ENCODE data around the gene SLC39A7.

Gene SLC39A7

DNA sequence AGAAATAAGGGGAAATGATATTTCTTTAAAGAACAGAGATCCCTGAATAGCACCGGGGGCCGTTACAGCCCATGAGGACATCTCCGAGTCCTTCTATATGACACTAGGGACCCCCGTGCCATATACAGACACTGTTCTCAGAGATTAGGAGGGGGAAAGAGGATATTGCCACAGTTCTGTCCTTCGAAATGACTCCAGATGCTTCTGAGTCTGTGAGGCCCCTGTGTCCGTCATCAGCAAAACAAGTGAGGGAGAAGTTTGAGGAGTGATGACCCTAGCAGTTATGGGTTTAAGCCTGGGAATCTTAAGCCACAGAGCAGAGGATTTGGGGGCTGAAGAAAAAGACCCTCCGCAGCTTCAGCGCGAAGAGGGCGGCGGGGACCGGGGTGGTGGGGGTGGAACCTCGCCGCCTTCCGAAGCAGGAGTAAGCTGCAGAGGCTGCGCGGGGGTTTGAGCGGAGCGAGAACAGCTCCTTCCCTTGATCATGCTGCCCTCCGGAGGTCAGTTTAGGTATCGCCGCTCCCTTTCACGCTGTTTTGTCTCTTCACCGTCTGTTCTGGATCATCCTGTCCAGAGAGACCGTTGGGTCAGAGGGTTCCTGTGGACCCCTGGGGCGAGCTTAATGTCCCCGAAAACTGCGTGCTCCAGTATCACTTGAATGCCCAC, 47.4 kb downstream of the SLC39A7 start:
- peak; percentile 80 for DNase-seq

GRCh38 chr6:33248643-33248931, 47.9 kb downstream of the SLC39A7 start:
- peak; percentile 61 for DNase-seq

- DNase-seq = peak; percentile 98
Measured at GRCh38 chr6:33248932-33249731, 48.5 kb downstream of the SLC39A7 start.

DNA sequence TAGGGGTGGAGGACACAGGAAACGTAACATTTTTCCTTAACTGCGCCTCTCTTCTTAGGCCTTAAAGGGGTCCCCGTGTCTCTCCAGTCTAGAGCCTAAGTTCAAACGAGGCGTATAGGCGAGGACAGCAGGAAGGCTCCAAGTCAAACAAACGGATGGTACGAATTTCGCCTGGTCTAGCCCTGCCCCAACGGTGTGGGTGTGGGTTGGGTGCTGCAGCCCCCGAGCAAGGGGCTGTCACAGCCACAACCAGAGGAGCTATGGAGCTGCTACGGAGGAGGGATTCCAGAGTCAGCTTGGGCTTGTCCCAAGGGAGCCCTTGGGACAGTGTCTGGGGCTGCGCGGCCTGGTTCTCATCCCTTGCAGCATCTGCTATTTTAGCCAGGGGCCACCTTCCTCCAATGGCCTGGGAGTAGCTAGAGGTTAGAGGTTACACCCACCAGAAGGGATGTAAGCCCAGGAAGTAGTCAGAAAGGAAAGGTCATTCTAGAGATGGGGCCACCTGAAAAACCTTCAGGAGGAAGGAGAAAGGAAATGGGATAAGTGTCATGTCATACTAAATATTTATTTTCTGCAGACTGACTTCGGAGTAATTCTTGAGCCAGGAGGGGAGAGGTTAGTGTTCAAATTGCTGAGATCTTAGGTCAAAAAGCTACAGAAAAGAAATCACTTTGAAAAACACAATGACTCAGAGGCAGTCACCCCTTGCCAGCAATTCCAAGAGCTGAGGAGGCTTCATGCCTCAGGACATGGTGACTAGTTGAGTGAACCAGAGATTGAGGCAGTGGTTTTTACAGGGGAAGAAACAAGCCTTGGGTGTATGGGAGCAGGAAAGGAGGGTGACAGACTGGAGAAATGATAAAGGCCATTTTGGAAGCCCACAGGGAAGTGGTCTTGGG, 49.3 kb downstream of the SLC39A7 start:
- DNase-seq = no peak

GRCh38 chr6:33250731-33251130, 50.1 kb downstream of the SLC39A7 start:
- DNase-seq = no peak

- DNase-seq = no peak
Measured at GRCh38 chr6:33251395-33252012, 50.8 kb downstream of the SLC39A7 start.

GRCh38 chr6:33252759-33253158, 52.1 kb downstream of the SLC39A7 start:
- DNase-seq = no peak
